Motor neuron (in vitro differentiated cells): Measurements from ENCODE around the gene C19orf12. TPM values are rescaled to one million over a fixed set of nuclear protein-coding genes. Genes with fewer than 3 reads are reported as not detected.

ENCODE experiments used
- ATAC-seq, 8 experiments: fragments of 200-7000 bp; cut with Tn5 transposase; replicated peaks in 6 of 8; 2 replicates each; pipeline ENCODE4 v1.8.0; 2021; ENCODE audit warnings: mild to moderate bottlenecking in 8 of 8, moderate library complexity in 8 of 8
- H3K27ac ChIP-seq, 2 donors: fragments of 250-450 bp; sonication (Bioruptor Pico); 2 replicates each; pipeline ENCODE4 v1.9.0; 2021; ENCODE audit warnings: antibody characterized with exemption in 2 of 2, mild to moderate bottlenecking in 2 of 2, moderate library complexity in 1 of 2
- H3K4me1 ChIP-seq, 2 donors: fragments of 250-450 bp; sonication (Bioruptor Pico); replicated peaks in 1 of 2; 2 replicates each; pipeline ENCODE4 v1.6.1; 2021; ENCODE audit warnings: antibody characterized with exemption in 2 of 2, mild to moderate bottlenecking in 2 of 2, moderate library complexity in 1 of 2
- H3K4me3 ChIP-seq, 5 donors: fragments of 250-450 bp; sonication (Bioruptor Pico); 2 replicates each; pipeline ENCODE4 v1.9.0; 2021; ENCODE audit warnings: antibody characterized with exemption in 5 of 5, mild to moderate bottlenecking in 5 of 5, moderate library complexity in 4 of 5
- WGBS, 10 experiments: fragments of 450-650 bp; shearing (Covaris generic); methylation state at CpG; one replicate each; pipeline ENCODE4 v1.0.0; 2022; 5-methylcytosine and 5-hydroxymethylcytosine counted together
- in situ Hi-C, 9 experiments: fragments of 400-800 bp; cut with MboI; loops; one replicate each; pipeline ENCODE4 v1.15.0; 2021; ENCODE audit warnings: low sequenced_read_pairs in 9 of 9, low pct_unique_long_range_greater_than_20kb in 2 of 9; ENCODE audit not compliant: unreplicated experiment in 9 of 9
- total RNA-seq, 8 experiments: library from RNA; unstranded; fragments of 300-600 nt; gene quantifications; 2 replicates each; pipeline versions ENCODE4 v1.2.3 to v1.2.4, GENCODE V29; 2022

C19orf12 gene
- total RNA-seq, 8 experiments from 2014 or later = 11.1 to 29.3 (median 16.6) TPM

- WGBS, 10 experiments = 14 to 100% (median 89%) methylated on average over 1 to 3 of the region's 3 CpGs; no CpG with 5 or more reads in 6 of the 10 experiments
- Histone ChIP-seq H3K4me3 (no peak overlapping the region), H3K4me1 (no peaks in the 10 kb centered on the region), H3K27ac (no peak overlapping the region)
- ATAC-seq = no peak
- in situ Hi-C loops = loop anchor here in 5 of 9 experiments (25.0 kb wide), 2 partner anchors 110 to 885 kb away; no protein-coding TSS in a partner anchor
These were observed 36.9 kb upstream of the C19orf12 start for GRCh38 chr19:29751932-29752331.

- ATAC-seq = peak in 2 of 8 experiments; percentile 53 to 57
- no peaks in the 10 kb centered on the region for H3K4me1 ChIP-seq
- no peak overlapping the region for H3K27ac ChIP-seq
- H3K4me3 ChIP-seq = no peak overlapping the region
- 43 to 92% (median 76%) methylated on average over 2 to 5 of the region's 5 CpGs; no CpG with 5 or more reads in 1 of the 10 experiments for WGBS, 10 experiments
- in situ Hi-C loops = loop anchor here in 5 of 9 experiments (25.0 kb wide), 2 partner anchors 112 to 887 kb away; no protein-coding TSS in a partner anchor
These were observed 34.9 kb upstream of the C19orf12 start for GRCh38 chr19:29750001-29750400.

GRCh38 chr19:29748996-29749849 lies 34.2 kb upstream of the C19orf12 start:
- in situ Hi-C loops = loop anchor here in 5 of 9 experiments (25.0 kb wide), 2 partner anchors 113 to 913 kb away; no protein-coding TSS in a partner anchor
- H3K4me3 ChIP-seq = no peak overlapping the region
- 7 to 85% (median 63%) methylated on average over 1 to 5 of the region's 7 CpGs for WGBS, 10 experiments
- no peak for ATAC-seq
- no peaks in the 10 kb centered on the region for H3K4me1 ChIP-seq
- no peak overlapping the region for H3K27ac ChIP-seq

GRCh38 chr19:29745253-29745652 lies 30.2 kb upstream of the C19orf12 start:
- 23 to 100% (median 67%) methylated on average over 1 to 3 of the region's 6 CpGs; no CpG with 5 or more reads in 4 of the 10 experiments for WGBS, 10 experiments
- H3K4me1 ChIP-seq = no peaks in the 10 kb centered on the region
- in situ Hi-C loops = loop anchor here in 5 of 9 experiments (25.0 kb wide), 2 partner anchors 117 to 917 kb away; no protein-coding TSS in a partner anchor
- no peak overlapping the region for H3K27ac ChIP-seq
- ATAC-seq = peak in 1 of 8 experiments; percentile 52
- no peak overlapping the region for H3K4me3 ChIP-seq

GRCh38 chr19:29743681-29744080 lies 28.6 kb upstream of the C19orf12 start:
- Histone ChIP-seq H3K27ac (no peak overlapping the region), H3K4me1 (no peaks in the 10 kb centered on the region), H3K4me3 (no peak overlapping the region)
- in situ Hi-C loops = loop anchor here in 5 of 9 experiments (25.0 kb wide), 2 partner anchors 119 to 919 kb away; no protein-coding TSS in a partner anchor
- ATAC-seq = no peak

GRCh38 chr19:29741776-29742175 lies 26.7 kb upstream of the C19orf12 start:
- in situ Hi-C loops = loop anchor here in 5 of 9 experiments (25.0 kb wide), 2 partner anchors 121 to 921 kb away; no protein-coding TSS in a partner anchor
- no peak for ATAC-seq
- H3K4me3 ChIP-seq = no peak overlapping the region
- WGBS, 10 experiments = 40 to 93% (median 76%) methylated on average over 1 to 4 of the region's 5 CpGs; no CpG with 5 or more reads in 3 of the 10 experiments
- H3K27ac ChIP-seq = no peak overlapping the region
- no peaks in the 10 kb centered on the region for H3K4me1 ChIP-seq

- Histone ChIP-seq H3K4me1 (no peaks in the 10 kb centered on the region), H3K27ac (no peak overlapping the region), H3K4me3 (no peak overlapping the region)
- in situ Hi-C loops = loop anchor here in 5 of 9 experiments (25.0 kb wide), 2 partner anchors 121 to 921 kb away; no protein-coding TSS in a partner anchor
- 50 to 100% (median 80%) methylated on average over 1 to 7 of the region's 10 CpGs; no CpG with 5 or more reads in 4 of the 10 experiments for WGBS, 10 experiments
- ATAC-seq = no peak
These were observed 26.2 kb upstream of the C19orf12 start for GRCh38 chr19:29741226-29741625.

GRCh38 chr19:29737461-29738000 lies 22.5 kb upstream of the C19orf12 start:
- Histone ChIP-seq H3K4me1 (no peaks in the 10 kb centered on the region), H3K4me3 (no peak overlapping the region), H3K27ac (no peak overlapping the region)
- 0 to 85% (median 64%) methylated on average over 1 to 5 of the region's 11 CpGs; no CpG with 5 or more reads in 5 of the 10 experiments for WGBS, 10 experiments
- in situ Hi-C loops = loop anchor here in 5 of 9 experiments (25.0 kb wide), 2 partner anchors 125 to 925 kb away; no protein-coding TSS in a partner anchor
- ATAC-seq = no peak

- ATAC-seq = peak in 3 of 8 experiments; percentile 63 to 80 (median 69)
- Histone ChIP-seq H3K4me1 (no peaks in the 10 kb centered on the region), H3K27ac (no peak overlapping the region), H3K4me3 (no peak overlapping the region)
- in situ Hi-C loops = loop anchor here in 5 of 9 experiments (25.0 kb wide), 2 partner anchors 126 to 926 kb away; no protein-coding TSS in a partner anchor
- WGBS, 10 experiments = 0 to 100% (median 68%) methylated on average over 1 to 5 of the region's 5 CpGs; no CpG with 5 or more reads in 2 of the 10 experiments
These were observed 20.8 kb upstream of the C19orf12 start for GRCh38 chr19:29735829-29736228.

GRCh38 chr19:29731331-29731850 lies 16.3 kb upstream of the C19orf12 start:
- Histone ChIP-seq H3K4me1 (no peaks in the 10 kb centered on the region), H3K4me3 (no peak overlapping the region), H3K27ac (no peak overlapping the region)
- ATAC-seq = no peak
- 73 to 100% (median 80%) methylated on average over 2 to 12 of the region's 13 CpGs; no CpG with 5 or more reads in 3 of the 10 experiments for WGBS, 10 experiments
- in situ Hi-C loops = loop anchor here in 5 of 9 experiments (25.0 kb wide), 2 partner anchors 131 to 931 kb away; no protein-coding TSS in a partner anchor

GRCh38 chr19:29727906-29728305 lies 12.8 kb upstream of the C19orf12 start:
- in situ Hi-C loops = loop anchor here in 5 of 9 experiments (25.0 kb wide), 2 partner anchors 134 to 934 kb away; no protein-coding TSS in a partner anchor
- 60 to 100% (median 81%) methylated on average over 1 to 6 of the region's 6 CpGs; no CpG with 5 or more reads in 4 of the 10 experiments for WGBS, 10 experiments
- H3K4me1 ChIP-seq = peaks cover 12 to 15% of the 10 kb centered on the region in 2 donors
- H3K4me3 ChIP-seq = no peak overlapping the region
- ATAC-seq = no peak
- H3K27ac ChIP-seq = no peak overlapping the region

- in situ Hi-C loops = loop anchor here in 5 of 9 experiments (25.0 kb wide), 2 partner anchors 138 to 938 kb away; no protein-coding TSS in a partner anchor
- peaks cover 12 to 15% of the 10 kb centered on the region in 2 donors for H3K4me1 ChIP-seq
- ATAC-seq = peak in 1 of 8 experiments; percentile 52
- 0 to 60% (median 46%) methylated on average over 1 to 13 of the region's 14 CpGs; no CpG with 5 or more reads in 2 of the 10 experiments for WGBS, 10 experiments
- peak overlapping the region in 1 of 2 donors; percentile 50 for H3K27ac ChIP-seq
- H3K4me3 ChIP-seq = peak overlapping the region in 2 of 5 donors; percentile 2 to 20
These were observed 9.7 kb upstream of the C19orf12 start for GRCh38 chr19:29724746-29725145.
